SHP77 (cell line): Measurements from ENCODE around the gene RAB14.

Experiments used
- DNase-seq, 2 experiments: peaks; one replicate each; lab custom pipeline; 2025; lab: John Stamatoyannopoulos, UW

Gene RAB14

GRCh38 chr9:121219530-121219929 is 17.9 kb upstream of the RAB14 start:
- no peak for DNase-seq

GRCh38 chr9:121218357-121219027 is 16.8 kb upstream of the RAB14 start:
- DNase-seq, result no peak

GRCh38 chr9:121217609-121218292 is 16.1 kb upstream of the RAB14 start:
- no peak for DNase-seq

- no peak for DNase-seq
Observed at GRCh38 chr9:121216271-121216805, 14.7 kb upstream of the RAB14 start.

GRCh38 chr9:121214005-121214404 is 12.3 kb upstream of the RAB14 start:
- DNase-seq, result no peak

- DNase-seq, result peak; percentile 85 to 87
Observed at GRCh38 chr9:121213136-121213806, 11.6 kb upstream of the RAB14 start.

GRCh38 chr9:121210536-121210935 is 8.9 kb upstream of the RAB14 start:
- no peak for DNase-seq

- no peak for DNase-seq
Observed at GRCh38 chr9:121207371-121207940, 5.8 kb upstream of the RAB14 start.

GRCh38 chr9:121206516-121207370 is 5.1 kb upstream of the RAB14 start:
- no peak for DNase-seq

GRCh38 chr9:121204611-121205010 is 2.9 kb upstream of the RAB14 start:
- DNase-seq, result no peak

- DNase-seq, result no peak
Observed at GRCh38 chr9:121204121-121204520, 2.5 kb upstream of the RAB14 start.

GRCh38 chr9:121201045-121201737 is 478 bp downstream of the RAB14 start:
- DNase-seq, result peak in 1 of 2 experiments; percentile 43

GRCh38 chr9:121200356-121200755 is 1.3 kb downstream of the RAB14 start:
- DNase-seq, result no peak

GRCh38 chr9:121199921-121200320 is 1.7 kb downstream of the RAB14 start:
- DNase-seq, result no peak

- DNase-seq, result no peak
Observed at GRCh38 chr9:121198512-121199042, 3.1 kb downstream of the RAB14 start.

- no peak for DNase-seq
Observed at GRCh38 chr9:121197132-121197531, 4.5 kb downstream of the RAB14 start.

GRCh38 chr9:121196389-121196788 is 5.3 kb downstream of the RAB14 start:
- DNase-seq, result no peak

GRCh38 chr9:121194730-121195129 is 6.9 kb downstream of the RAB14 start:
- no peak for DNase-seq

GRCh38 chr9:121192959-121193640 is 8.6 kb downstream of the RAB14 start:
- no peak for DNase-seq

- DNase-seq, result no peak
Observed at GRCh38 chr9:121192518-121192917, 9.2 kb downstream of the RAB14 start.
